GM12872 (cell line): ENCODE measurements around the gene SPRR1A.

Source experiments
- TF ChIP-seq, protein P1 (sequence below): IDR thresholded peaks from 3 replicates; pipeline ENCODE4 v1.5.1; 2011; ENCODE audit warnings: low read depth, mild to moderate bottlenecking, low read length, moderate library complexity; ENCODE audit not compliant: insufficient read depth

SPRR1A gene

DNA sequence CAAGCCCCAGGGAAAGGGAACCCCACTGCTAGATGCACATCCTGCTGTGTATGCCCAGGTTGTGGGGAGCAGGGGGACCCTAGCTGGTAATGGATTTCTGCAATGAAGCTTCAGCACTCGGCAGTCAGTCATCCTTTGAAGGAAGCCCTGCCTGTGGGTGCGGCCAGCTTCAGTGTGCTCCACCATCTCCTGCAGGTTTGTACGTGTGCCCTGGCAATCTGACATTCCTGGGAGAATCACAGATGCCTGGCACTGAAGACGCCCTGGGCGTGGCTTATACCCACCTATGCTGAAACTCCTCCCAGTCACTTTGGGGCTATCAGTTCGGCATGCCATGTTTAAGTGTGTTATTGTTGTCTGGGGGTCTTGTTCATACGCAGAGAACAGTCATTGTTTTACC, 30.1 kb upstream of the SPRR1A start:
- TF ChIP-seq, protein P1, sequence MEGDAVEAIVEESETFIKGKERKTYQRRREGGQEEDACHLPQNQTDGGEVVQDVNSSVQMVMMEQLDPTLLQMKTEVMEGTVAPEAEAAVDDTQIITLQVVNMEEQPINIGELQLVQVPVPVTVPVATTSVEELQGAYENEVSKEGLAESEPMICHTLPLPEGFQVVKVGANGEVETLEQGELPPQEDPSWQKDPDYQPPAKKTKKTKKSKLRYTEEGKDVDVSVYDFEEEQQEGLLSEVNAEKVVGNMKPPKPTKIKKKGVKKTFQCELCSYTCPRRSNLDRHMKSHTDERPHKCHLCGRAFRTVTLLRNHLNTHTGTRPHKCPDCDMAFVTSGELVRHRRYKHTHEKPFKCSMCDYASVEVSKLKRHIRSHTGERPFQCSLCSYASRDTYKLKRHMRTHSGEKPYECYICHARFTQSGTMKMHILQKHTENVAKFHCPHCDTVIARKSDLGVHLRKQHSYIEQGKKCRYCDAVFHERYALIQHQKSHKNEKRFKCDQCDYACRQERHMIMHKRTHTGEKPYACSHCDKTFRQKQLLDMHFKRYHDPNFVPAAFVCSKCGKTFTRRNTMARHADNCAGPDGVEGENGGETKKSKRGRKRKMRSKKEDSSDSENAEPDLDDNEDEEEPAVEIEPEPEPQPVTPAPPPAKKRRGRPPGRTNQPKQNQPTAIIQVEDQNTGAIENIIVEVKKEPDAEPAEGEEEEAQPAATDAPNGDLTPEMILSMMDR, result no peak

- TF ChIP-seq, protein P1, result no peak
Measured at GRCh38 chr1:152954436-152954835, 29.4 kb upstream of the SPRR1A start.

DNA sequence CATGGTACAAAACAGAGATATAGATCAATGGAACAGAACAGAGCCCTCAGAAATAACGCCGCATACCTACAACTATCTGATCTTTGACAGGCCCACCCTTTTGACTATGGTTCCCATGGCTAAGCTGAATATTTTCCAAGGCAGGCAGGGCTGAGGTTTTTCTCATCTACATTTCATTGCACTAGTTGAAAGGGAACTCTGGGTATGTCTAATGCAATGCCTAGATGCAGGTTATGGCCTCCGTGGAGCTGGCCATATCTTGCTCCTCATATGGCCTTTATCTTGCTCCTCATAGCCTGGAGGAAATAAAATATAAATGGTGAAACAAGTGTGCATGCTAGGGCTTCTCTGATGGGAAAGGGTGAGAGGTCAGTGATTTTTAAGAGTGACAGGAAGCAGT, 26.3 kb upstream of the SPRR1A start:
- TF ChIP-seq, protein P1, result no peak

DNA sequence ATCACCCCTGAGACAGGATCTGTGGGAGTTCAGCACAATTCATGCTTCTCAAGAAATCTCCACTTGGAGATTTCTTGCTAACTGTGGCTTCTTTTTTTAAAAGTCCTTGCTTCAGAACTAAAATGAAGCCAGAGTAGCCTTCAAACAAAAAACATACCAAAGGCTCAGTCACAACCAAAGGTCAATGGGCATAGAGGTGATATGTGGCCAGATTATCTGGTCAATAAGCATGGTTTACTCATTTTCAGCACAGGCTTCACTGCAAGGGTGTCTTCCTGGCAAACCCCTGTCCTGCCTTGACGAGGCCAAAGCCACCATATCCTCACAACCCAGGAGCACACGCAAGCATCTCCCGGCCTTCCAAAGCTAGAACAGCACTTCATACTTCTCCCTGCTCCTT, 24.6 kb upstream of the SPRR1A start:
- TF ChIP-seq, protein P1, result no peak

DNA sequence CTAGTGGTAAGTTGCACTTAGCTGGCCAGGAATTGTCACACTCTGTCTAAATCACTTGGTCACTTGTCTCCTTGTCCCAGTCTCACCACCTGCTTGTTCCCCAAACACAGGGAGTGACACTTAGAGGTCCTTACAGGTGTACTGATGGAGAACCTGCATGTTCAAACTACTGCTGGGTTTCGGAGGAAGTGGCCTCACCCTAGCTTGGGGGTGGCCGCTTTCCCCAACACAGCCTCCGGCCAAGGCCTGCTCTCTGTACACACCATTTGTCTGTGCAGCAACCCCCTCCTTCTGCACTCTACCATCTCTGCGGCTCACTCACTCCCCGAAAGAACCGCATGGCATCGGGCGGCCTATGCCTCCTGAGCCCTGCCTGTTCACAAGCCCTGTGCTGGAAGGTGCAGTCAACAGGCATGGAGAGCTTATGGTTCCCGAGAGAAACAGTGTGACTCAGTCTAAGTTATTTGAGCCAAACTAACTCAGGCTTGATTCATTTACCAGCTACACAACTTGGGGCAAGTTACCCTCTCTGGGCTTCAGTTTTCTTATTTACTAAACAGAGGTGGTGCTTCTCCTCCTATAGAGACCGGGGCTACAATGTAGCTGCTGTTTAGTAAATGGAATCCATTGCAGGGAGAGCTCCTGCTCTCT, 24.0 kb upstream of the SPRR1A start:
- TF ChIP-seq, protein P1, result no peak

DNA sequence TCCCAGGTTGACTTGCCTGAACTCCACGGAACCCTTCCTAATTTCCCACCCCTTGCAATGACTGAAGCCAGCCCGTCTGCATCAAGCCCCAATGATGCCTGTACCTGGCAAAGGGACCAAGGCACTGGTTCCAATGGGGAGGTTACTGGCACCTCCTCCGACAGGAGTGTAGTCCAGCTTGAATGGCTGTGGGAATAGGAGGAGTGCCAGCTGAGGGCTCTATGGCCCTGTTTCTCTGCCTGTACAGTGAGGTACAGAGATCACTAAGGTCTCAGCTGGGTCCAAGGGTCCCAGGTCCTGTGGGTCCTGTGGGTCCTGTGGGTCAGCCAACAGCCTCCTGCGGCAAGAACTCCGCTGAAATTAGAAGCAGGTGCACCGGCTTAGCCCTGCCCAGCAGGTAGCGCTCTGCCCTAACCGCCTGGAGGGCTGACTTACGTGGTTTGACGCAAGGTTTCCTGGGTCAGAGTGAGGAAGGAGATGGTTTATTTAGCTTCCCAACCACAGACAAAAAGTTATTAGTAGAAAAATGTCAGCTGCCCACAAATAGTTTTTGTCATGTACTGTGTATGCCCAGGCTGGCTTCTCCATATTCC, 23.3 kb upstream of the SPRR1A start:
- TF ChIP-seq, protein P1, result peak; percentile 58

GRCh38 chr1:152961226-152961891, 22.5 kb upstream of the SPRR1A start:
- TF ChIP-seq, protein P1, result no peak
